ENCODE measurements around the gene NEU3.

- TF ChIP-seq CTCF (IDR thresholded peaks at IDR 0.05; ENCODE audit: low read depth, low read length): no peak
- no peak for TF ChIP-seq EZH2phosphoT487 (IDR thresholded peaks at IDR 0.05; ENCODE audit: low read depth)
Measured at GRCh38 chr11:75011872-75012271, 23.1 kb downstream of the NEU3 start.
